Germinal center (tissue), 1 donor: ENCODE measurements around the gene NCKAP5L.
A peak's percentile ranks its signal among the peaks of the same experiment; 100 is the strongest.
"Not testable (repeated sequence)": the region's sequence is repeated elsewhere in the genome, so short reads cannot be mapped to it uniquely, and the experiment has no call there.

ENCODE experiments used
- DNase-seq: peaks from one replicate; pipeline ENCODE4 v3.0.0; 2012; ENCODE audit warnings: mixed read lengths, low spot score

Gene NCKAP5L

GRCh38 chr12:49864798-49865090 lies 36.5 kb upstream of the NCKAP5L start:
- DNase-seq = no peak

GRCh38 chr12:49863946-49864797 lies 36.0 kb upstream of the NCKAP5L start:
- DNase-seq = no peak

- DNase-seq = not testable (repeated sequence)
Observed at GRCh38 chr12:49860921-49861320, 32.7 kb upstream of the NCKAP5L start.

GRCh38 chr12:49855890-49856289 lies 27.7 kb upstream of the NCKAP5L start:
- DNase-seq = not testable (repeated sequence)

- no peak for DNase-seq
Observed at GRCh38 chr12:49854976-49855375, 26.8 kb upstream of the NCKAP5L start.

DNA sequence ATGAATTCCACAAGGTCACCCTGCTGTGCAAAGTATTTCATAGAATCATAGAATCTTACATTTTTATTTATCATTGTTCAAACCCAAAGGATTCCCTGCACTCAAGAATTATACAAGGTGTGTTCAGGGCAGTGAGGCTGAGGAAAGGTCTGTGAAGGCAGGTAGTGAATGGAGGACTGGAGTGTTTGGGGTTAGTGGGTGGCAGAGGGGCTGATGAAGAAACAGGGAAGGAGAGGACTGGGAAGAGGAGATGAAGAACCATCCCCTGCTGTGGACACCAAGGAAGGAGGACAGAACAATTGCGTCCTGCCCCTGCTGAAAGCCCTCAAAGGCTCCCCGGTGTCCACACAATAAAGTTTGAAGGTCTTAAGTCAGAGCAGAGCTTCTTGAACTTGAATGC lies 25.5 kb upstream of the NCKAP5L start:
- DNase-seq = no peak

- DNase-seq = no peak
Observed at GRCh38 chr12:49847161-49847560, 18.9 kb upstream of the NCKAP5L start.

- DNase-seq = no peak
Observed at GRCh38 chr12:49846032-49846431, 17.8 kb upstream of the NCKAP5L start.

GRCh38 chr12:49843876-49844437 lies 15.7 kb upstream of the NCKAP5L start:
- DNase-seq = no peak

- no peak for DNase-seq
Observed at GRCh38 chr12:49843411-49843810, 15.2 kb upstream of the NCKAP5L start.

- DNase-seq = peak; percentile 84
Observed at GRCh38 chr12:49842519-49843352, 14.5 kb upstream of the NCKAP5L start, which contains the start of gene BCDIN3D. TSS of gene BCDIN3D (minus strand) at chr12:49843106. CDS start at chr12:49843087, 19 bp downstream.

DNA sequence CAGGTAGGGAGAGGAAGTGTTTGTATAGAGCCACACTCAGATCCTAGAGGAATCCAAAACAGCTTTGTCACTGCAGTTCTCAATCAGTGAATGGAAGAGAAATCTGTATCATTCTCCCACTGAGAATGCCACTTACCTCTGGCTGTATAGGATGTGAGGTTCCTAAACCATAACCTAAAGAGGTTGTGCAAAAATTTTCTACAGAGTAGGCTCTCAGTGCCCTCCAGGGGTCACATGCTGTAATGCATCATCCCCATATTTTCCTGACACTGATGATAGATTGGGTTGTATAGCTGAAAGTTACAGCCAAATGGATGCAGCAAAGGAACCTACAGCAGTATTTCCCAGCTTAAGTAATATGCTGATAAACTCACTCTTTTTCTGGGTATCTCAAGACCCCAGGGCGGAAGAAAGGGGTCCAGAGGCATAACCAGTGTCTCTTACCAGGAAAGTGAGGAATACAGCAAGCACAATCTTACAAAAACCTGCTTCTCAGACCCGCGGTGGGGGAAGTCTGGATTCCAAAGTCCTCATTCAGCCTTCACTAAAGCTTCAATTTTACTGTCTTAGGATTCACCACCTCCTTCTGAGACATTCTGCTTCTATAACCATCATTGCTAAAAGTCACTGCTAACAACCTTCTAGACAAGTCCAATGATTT lies 10.9 kb upstream of the NCKAP5L start:
- DNase-seq = peak; percentile 45

GRCh38 chr12:49832836-49833421 lies 4.7 kb upstream of the NCKAP5L start:
- DNase-seq = no peak

DNA sequence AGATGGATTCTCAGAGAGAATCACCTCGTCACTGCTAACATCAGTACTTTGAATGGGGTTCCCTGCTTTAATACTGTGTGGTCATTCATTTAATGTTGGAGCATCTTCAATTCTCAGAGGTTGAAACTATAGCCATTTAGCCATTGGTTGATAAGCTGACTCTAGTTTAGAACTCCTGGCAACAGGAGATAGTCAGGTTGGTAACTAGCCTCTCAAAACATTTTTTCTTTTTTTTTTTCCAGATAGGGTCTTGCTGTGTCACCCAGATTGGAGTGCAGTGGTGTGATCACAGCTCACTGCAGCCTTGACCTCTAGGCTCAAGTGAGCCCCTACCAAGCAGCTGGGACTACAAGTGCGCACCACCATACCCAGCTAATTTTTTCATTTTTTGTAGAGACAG lies 3.5 kb upstream of the NCKAP5L start:
- DNase-seq = no peak

- DNase-seq = peak; percentile 61
Observed at GRCh38 chr12:49827401-49828099, 663 bp downstream of the NCKAP5L start.

- no peak for DNase-seq
Observed at GRCh38 chr12:49827051-49827400, 1.2 kb downstream of the NCKAP5L start.

- no peak for DNase-seq
Observed at GRCh38 chr12:49825971-49826421, 2.2 kb downstream of the NCKAP5L start.

- DNase-seq = no peak
Observed at GRCh38 chr12:49825360-49825970, 2.7 kb downstream of the NCKAP5L start.

DNA sequence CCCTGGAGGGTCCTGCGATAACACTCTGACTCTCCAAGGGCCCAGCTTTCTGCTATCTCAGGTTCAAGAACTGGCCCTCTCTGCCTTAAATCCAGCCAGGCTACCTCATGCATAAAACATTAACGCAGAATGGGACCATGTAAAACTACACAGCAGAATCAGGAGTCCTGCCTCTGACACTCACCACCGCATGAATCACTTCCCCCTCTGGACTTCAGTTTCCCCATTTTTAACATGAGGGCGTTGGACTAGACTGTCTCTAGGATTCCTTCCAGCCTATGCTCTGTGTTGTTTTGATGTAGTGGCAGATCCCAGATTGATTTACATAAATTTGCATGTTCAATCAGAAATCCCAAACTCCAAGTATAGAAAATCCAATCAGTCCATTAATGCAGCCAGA lies 3.3 kb downstream of the NCKAP5L start:
- no peak for DNase-seq

DNA sequence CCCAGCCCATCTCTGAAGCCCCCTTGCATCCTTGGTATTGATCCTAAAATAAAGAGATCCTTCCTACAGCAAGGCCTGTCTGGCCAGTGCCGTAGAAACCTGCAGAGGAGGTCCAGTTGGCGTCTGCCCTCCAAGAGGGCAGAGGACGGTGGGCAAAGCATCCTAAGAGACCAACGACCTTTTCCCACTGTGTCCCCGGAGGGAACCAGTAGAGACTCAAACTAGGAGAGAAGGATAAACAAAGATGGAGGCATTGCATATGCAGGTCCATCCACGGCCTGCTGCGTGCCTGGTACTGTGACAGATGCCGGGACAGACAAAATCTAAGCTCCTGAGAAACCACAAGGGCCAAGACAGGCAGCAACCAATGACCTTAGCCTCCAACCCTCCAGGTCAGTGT lies 3.8 kb downstream of the NCKAP5L start:
- no peak for DNase-seq

DNA sequence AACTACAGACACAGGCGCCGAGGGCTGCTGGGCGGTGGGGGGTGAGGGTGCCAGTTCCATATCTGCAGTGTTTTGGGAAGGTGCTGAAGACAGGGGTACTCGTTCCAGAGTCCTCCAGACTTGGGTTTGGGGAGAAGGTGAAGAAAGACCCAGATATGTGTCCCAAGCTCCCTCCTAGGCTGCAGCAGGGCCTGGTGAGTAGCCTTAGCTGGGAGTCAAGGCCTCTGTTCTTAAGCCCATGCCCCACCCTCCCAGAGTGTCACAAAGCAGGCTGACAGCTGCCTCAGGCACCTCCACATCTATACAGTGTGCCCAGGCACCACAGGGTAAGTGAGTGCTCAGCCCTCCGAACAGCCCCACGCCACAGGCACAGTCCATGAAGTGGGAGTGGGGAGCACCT lies 4.3 kb downstream of the NCKAP5L start:
- no peak for DNase-seq
